Placental epithelial cell (primary cell): Measurements from ENCODE around the gene DES. TPM values are rescaled to one million over a fixed set of nuclear protein-coding genes. Genes with fewer than 3 reads are reported as not detected.

Experiments
- total RNA-seq: library from RNA; depleted of rRNA; stranded (reverse); fragments of >200 nt; gene quantifications from 2 replicates; pipeline ENCODE4 v1.2.3, GENCODE V29; 2012

DES gene
- under 0.01 TPM in 1 of 2 replicates, not detected in the other for total RNA-seq

GRCh38 chr2:219418155-219419011 lies at the start of gene DES:
TSS of gene DES (plus strand) at chr2:219418377. CDS start at chr2:219418463, 86 bp downstream.

GRCh38 chr2:219387306-219388120 lies 30.7 kb upstream of the DES start, which contains the start of gene DNPEP:
TSS of gene DNPEP (minus strand) at chr2:219387912. CDS start at chr2:219387794, 118 bp downstream.

GRCh38 chr2:219434718-219435525 lies 16.7 kb downstream of the DES start, which contains the start of gene SPEG:
TSS of gene SPEG (plus strand) at chr2:219434843. CDS start at chr2:219434978, 135 bp downstream.

Other genes with a start within 250 kb of the DES start
- 0.54 and 2.0 TPM in 2 replicates for gene SLC23A3, start 248.3 kb upstream of the DES start, total RNA-seq
- gene CNPPD1, start 241.5 kb upstream of the DES start, total RNA-seq = 13.4 and 14.5 TPM in 2 replicates
- gene RETREG2, start 240.1 kb upstream of the DES start, total RNA-seq = 75.0 and 85.6 TPM in 2 replicates
- 31.4 and 37.8 TPM in 2 replicates for gene ZFAND2B, start 211.6 kb upstream of the DES start, total RNA-seq
- gene ABCB6, start 199.4 kb upstream of the DES start, total RNA-seq = 16.1 and 38.0 TPM in 2 replicates
- 36.1 and 71.0 TPM in 2 replicates for gene ATG9A, start 188.7 kb upstream of the DES start, total RNA-seq
- 34.9 and 45.5 TPM in 2 replicates for gene ANKZF1, start 188.6 kb upstream of the DES start, total RNA-seq
- 28.3 and 33.0 TPM in 2 replicates for gene GLB1L, start 172.9 kb upstream of the DES start, total RNA-seq
- gene STK16, start 172.9 kb upstream of the DES start, total RNA-seq = 30.2 and 77.9 TPM in 2 replicates
- not detected in 2 replicates for gene TUBA4B, start 165.1 kb upstream of the DES start, total RNA-seq
- 5.1 and 69.6 TPM in 2 replicates for gene TUBA4A, start 164.5 kb upstream of the DES start, total RNA-seq
- gene DNAJB2, start 139.0 kb upstream of the DES start, total RNA-seq = 63.2 and 74.1 TPM in 2 replicates
- gene PTPRN, start 109.0 kb upstream of the DES start, total RNA-seq = under 0.01 and 0.11 TPM in 2 replicates
- gene RESP18, start 85.6 kb upstream of the DES start, total RNA-seq = not detected in 2 replicates
- 47.5 and 55.0 TPM in 2 replicates for gene DNPEP, start 30.5 kb upstream of the DES start, total RNA-seq
- gene SPEG, start 16.5 kb downstream of the DES start, total RNA-seq = 20.4 and 40.8 TPM in 2 replicates
- gene GMPPA, start 80.5 kb downstream of the DES start, total RNA-seq = 76.6 and 138 TPM in 2 replicates
- under 0.01 and 0.22 TPM in 2 replicates for gene ASIC4, start 96.1 kb downstream of the DES start, total RNA-seq
- gene CHPF, start 125.4 kb downstream of the DES start, total RNA-seq = 276 and 392 TPM in 2 replicates
- gene TMEM198, start 125.7 kb downstream of the DES start, total RNA-seq = 3.4 and 3.5 TPM in 2 replicates
- 134 and 197 TPM in 2 replicates for gene OBSL1, start 153.2 kb downstream of the DES start, total RNA-seq
- 2.5 and 4.7 TPM in 2 replicates for gene INHA, start 153.9 kb downstream of the DES start, total RNA-seq
- gene STK11IP, start 179.5 kb downstream of the DES start, total RNA-seq = 24.6 and 33.0 TPM in 2 replicates
- gene SLC4A3, start 209.3 kb downstream of the DES start, total RNA-seq = 5.9 and 6.8 TPM in 2 replicates